A673 (cell line): Measurements from ENCODE around the gene HAP1.

Experiments used
- EZH2 ChIP-seq: fragments of 200-600 bp; sonication (generic); IDR thresholded peaks from 2 replicates; pipeline ENCODE4 v1.6.1; 2017; ENCODE audit warnings: borderline replicate concordance, low read depth, mild to moderate bottlenecking, mixed read lengths, antibody characterized with exemption, low read length; ENCODE audit not compliant: poor library complexity, severe bottlenecking
- TF ChIP-seq, protein P1 (sequence below): fragments of 300-800, 200-600 bp; sonication (generic); conservative IDR thresholded peaks from 2 replicates; pipeline ENCODE4 v1.5.1; 2017; ENCODE audit warnings: low read depth, mild to moderate bottlenecking, antibody characterized with exemption, low read length, moderate library complexity, mixed read lengths

DNA sequence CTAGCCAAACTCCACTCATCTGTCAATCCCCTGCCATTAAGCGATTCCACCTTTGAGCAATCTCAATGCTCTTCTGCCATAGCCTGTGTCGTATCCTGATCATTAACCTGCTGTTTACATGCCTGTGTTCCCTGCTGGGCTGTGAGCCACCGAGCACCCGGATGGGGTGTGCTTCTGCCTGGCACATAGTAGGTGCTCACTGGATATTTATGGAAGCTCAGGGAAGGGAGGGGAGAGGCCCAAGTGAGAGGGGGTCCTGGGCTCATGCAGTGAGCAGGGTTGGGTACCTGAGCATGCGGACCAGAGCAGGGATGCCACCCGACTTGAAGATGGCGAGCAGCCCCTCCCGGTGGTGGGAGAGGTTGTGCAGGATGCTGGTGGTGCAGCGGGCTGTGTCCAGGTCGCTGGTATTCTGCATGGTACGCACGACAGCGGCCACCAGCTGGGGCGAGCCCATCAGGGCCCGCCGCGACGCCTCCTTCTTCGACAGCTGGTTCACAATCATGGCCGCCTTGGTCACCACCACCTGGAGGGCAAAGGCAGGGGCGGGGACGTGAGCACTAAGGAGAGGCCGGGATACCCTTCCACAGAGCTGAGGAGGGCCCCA lies 34.3 kb upstream of the HAP1 start:
- TF ChIP-seq, protein P1, sequence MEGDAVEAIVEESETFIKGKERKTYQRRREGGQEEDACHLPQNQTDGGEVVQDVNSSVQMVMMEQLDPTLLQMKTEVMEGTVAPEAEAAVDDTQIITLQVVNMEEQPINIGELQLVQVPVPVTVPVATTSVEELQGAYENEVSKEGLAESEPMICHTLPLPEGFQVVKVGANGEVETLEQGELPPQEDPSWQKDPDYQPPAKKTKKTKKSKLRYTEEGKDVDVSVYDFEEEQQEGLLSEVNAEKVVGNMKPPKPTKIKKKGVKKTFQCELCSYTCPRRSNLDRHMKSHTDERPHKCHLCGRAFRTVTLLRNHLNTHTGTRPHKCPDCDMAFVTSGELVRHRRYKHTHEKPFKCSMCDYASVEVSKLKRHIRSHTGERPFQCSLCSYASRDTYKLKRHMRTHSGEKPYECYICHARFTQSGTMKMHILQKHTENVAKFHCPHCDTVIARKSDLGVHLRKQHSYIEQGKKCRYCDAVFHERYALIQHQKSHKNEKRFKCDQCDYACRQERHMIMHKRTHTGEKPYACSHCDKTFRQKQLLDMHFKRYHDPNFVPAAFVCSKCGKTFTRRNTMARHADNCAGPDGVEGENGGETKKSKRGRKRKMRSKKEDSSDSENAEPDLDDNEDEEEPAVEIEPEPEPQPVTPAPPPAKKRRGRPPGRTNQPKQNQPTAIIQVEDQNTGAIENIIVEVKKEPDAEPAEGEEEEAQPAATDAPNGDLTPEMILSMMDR: no peak
- TF ChIP-seq EZH2: no peak
